ENCODE data around the gene HTT-AS. TPM values are rescaled to one million over a fixed set of nuclear protein-coding genes. Genes with fewer than 3 reads are reported as not detected.

HTT-AS gene
- total RNA-seq, 1 experiment from 2014 or later = not detected

DNA sequence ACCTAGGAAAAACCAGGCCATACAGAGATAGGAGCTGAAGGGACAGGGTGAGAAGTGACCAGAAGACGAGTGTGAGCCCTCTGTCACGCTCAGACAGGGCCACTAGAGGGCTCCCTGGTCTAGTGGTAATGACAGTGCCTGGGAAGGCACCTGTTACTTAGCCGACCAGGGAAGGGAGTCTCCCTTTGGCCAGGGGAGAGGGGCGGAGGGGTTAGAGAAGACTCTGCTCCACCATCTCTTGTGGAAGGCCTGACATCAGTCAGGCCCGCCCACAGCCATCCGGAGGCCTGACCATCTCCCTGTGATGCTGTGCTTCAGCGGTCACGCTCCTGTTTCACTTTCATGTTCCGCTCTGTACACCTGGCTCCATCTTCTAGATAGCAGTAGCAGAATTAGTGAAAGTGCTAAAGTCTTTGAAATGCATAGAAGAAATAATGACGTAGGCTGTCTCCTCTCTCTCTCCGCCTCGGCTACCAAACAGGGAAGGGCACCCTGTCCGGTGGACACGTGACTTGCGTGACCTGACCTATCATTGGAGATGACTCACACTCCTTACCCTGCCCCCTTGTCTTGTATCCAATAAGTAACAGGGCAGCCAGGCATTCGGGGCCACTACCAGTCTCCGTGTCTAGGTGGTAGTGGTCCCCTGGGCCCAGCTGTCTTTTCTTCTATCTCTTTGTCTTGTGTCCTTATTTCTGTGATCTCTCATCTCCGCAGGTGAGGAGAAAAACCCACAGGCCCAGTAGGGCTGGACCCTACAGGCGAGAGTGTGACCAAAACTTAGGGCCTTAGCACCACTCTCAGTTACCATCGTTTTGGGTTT, 26.7 kb downstream of the HTT-AS start:
- H3K27me3 ChIP-seq (ENCODE audit: control insufficient read depth, insufficient read depth, low read length) = no peaks in the 10 kb centered on the region
- no peak overlapping the region for H3K4me3 ChIP-seq (ENCODE audit: insufficient read depth, low read depth, low read length)

DNA sequence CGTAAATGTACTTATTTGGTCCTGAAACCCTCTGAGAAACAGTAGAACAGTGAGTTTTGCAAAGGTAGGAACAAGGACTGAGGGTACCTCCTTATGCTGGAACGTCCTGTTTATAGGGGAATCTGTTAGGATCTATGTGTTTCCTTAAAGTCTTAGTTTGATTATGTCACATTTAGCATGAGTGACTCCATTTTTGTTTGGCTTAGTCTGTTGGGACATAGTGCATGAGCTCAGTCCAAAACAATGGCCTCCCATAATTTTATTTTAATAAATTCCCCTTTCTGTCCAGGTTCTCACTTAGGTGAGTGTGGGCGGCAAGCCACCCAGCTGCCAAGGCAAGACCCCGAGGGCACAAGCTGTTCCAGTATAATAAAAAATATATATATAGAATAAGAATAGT, 27.7 kb downstream of the HTT-AS start:
- Histone ChIP-seq H3K36me3 (replicated peaks; ENCODE audit: control insufficient read depth, insufficient read depth, low read length) (no peaks in the 10 kb centered on the region), H3K4me3 (ENCODE audit: insufficient read depth, low read depth, low read length) (no peak overlapping the region), H3K27me3 (ENCODE audit: control insufficient read depth, insufficient read depth, low read length) (no peaks in the 10 kb centered on the region)
- no peak for DNase-seq

More for the DNA sequence above, 26.7 kb downstream of the HTT-AS start:
- no peaks in the 10 kb centered on the region for H3K36me3 ChIP-seq (replicated peaks; ENCODE audit: control insufficient read depth, insufficient read depth, low read length)
- peak; percentile 74 for DNase-seq

DNA sequence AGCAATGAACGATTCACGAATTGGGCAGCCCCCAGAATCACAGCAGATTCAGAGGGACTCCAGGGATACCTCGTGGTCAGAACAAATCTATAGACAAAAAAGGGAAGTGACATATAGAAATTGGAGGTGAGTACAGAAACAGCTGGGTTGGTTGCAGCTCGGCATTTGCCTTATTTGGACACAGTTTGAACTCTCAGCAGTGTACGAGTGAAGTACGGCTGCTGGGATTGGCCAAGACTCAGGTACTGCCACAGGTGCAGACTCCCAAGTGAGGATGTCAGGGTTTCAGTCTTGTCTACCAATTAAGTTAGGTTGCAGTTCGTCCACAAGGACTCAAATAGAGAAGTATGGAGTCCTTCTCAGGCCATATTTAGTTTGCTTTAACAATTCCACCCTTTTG, 28.2 kb downstream of the HTT-AS start:
- no peak for DNase-seq
- H3K27me3 ChIP-seq (ENCODE audit: control insufficient read depth, insufficient read depth, low read length) = no peaks in the 10 kb centered on the region
- H3K36me3 ChIP-seq (replicated peaks; ENCODE audit: control insufficient read depth, insufficient read depth, low read length) = no peaks in the 10 kb centered on the region
- no peak overlapping the region for H3K4me3 ChIP-seq (ENCODE audit: insufficient read depth, low read depth, low read length)

DNA sequence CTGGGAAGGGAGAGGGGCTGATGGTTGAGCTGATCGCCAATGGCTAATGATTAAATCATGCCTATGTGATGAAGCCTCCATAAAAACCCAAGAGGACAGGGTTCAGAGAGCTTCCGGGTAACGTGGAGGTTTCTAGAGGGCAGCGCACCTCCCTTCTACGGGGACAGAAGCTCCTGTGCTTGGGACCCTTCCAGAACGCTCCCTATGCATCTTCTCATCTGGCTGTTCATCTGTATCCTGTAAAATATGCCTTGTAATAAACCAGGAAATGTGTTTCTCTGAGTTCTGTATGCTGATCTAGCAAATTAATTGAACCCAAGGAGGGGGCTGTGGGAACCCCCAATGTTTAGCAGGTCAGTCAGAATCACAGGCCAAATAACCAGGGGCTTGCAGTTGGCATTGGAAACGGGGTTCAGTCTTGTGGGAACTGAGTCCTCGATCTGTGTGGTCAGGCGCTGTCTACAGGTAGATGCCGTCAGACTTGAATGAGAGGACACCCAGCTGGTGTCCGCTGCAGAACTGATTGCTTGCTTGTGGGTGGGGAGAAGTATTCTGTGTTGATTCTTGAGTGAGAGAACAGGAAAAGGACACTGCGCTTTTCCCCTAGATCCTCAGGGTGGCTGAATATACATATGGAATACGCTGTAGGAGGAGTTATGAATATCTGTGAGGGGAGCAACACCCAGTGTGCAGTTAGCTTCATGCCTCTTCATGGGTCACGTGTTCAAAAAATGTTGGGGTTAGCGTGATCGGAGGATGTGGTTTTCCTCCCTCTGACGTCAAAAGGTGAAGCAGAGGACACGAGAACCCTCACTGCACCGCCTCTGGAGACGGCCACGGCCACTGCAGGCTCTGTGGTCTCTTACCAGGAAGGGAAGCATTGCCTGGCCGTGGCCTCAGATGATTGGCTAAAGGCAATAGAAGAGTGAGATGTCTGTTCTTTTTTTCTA, 29.2 kb downstream of the HTT-AS start:
- H3K4me3 ChIP-seq (ENCODE audit: insufficient read depth, low read depth, low read length) = no peak overlapping the region
- no peaks in the 10 kb centered on the region for H3K27me3 ChIP-seq (ENCODE audit: control insufficient read depth, insufficient read depth, low read length)
- H3K36me3 ChIP-seq (replicated peaks; ENCODE audit: control insufficient read depth, insufficient read depth, low read length) = no peaks in the 10 kb centered on the region
- DNase-seq = no peak

DNA sequence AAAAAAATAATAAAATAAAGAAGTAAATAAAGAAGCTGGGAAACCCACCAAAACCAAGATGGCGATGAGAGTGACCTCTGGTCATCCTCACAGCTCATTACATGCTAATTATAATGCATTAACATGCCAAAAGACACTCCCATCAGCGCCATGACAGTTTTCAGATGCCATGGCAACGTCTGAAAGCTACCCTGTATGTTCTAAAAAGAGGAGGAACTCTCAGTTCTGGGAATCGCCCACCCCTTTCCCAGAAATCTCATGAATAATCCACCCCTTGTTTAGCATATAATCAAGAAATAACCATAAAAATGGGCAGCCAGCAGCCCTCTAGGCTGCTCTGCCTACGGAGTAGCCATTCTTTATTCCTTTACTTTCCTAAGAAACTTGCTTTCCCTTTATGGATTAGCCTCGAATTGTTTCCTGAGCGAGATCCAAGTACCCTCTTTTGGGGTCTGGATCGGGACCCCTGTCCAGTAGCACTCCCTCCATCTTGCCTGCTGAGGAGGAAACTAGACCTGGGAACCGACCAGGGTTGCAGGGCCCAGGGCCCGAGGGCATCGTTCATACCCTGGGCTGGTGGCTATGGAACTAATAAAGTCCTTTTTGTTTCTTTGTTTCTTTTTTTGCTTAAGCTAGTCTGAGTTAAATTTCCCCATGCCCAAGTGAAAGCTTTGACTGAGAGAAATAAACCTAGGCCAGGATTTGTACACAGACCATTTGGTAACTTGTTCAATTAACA, 30.9 kb downstream of the HTT-AS start:
- no peaks in the 10 kb centered on the region for H3K27me3 ChIP-seq (ENCODE audit: control insufficient read depth, insufficient read depth, low read length)

DNA sequence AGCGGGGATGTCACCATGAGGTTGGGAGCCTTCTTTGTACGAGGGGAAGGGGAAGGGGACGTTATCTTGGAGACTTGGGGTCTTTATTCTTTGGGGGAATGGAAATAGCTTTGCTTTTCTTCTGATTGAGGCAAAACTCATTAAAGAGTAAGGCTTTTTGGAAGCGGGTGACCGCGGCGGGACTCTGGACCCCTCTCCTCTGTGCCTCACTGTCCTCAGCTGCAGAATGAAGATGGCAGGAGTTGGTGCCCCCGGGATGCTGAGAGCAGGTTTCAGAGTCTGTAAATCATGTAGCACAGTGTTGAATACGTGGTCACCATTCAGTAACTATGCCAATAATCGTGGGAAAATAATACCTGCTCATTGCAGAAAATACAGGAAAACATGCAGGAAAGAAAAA, 32.1 kb downstream of the HTT-AS start:
- Histone ChIP-seq H3K27me3 (ENCODE audit: control insufficient read depth, insufficient read depth, low read length) (no peaks in the 10 kb centered on the region), H3K4me3 (ENCODE audit: insufficient read depth, low read depth, low read length) (no peak overlapping the region), H3K36me3 (replicated peaks; ENCODE audit: control insufficient read depth, insufficient read depth, low read length) (no peaks in the 10 kb centered on the region)
- DNase-seq = no peak

More for the DNA sequence above, 30.9 kb downstream of the HTT-AS start:
- Histone ChIP-seq H3K36me3 (replicated peaks; ENCODE audit: control insufficient read depth, insufficient read depth, low read length) (no peaks in the 10 kb centered on the region), H3K4me3 (ENCODE audit: insufficient read depth, low read depth, low read length) (no peak overlapping the region)
- DNase-seq = no peak

DNA sequence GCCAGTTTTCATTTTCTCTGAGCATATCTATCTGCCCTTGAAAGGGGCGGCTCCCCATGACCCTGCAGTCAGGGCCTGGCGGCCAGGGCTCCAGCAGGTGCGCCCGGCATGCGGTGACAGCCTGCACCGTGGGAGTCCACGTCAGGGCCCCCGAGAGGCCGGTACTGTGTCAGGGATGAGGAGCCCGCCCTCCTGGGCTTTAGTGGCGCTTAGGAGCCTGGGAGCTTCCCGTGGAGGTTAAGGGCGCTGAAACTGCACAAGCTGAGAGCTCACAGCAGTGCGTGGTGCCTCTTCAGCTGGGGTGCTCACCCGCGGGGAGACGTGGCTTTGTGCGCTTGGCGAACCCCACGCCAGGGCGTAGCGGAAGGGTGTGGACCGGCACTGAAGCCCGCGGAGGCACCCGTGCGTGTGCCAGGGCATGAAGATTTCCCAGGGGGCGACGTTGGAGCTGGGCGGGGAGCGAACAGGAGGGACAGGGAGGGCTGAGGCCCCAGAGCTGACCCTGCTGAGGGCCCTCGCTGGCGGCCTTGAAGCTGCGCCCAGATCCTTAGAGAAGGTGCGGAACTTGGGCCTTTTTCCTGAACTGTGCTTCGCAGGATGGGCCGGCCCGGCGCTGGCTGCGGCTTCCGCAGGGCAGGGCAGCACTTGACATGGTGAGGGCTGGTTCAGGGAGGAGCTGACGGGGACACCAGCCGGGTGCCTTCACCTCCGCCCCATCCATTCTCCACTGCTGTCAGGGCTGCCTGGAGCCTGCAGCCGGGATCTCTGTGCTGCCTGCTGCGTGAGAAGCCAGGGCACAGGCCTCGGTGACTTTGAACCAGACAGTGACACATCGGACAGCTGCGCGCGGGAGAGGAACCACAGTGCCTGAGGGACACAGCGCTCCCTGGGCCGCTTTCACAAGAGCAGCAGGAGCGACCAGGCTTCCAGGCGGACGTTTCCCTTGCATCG, 32.9 kb downstream of the HTT-AS start:
- no peaks in the 10 kb centered on the region for H3K27me3 ChIP-seq (ENCODE audit: control insufficient read depth, insufficient read depth, low read length)
- H3K4me3 ChIP-seq (ENCODE audit: insufficient read depth, low read depth, low read length) = no peak overlapping the region
- DNase-seq = peak; percentile 66
- no peaks in the 10 kb centered on the region for H3K36me3 ChIP-seq (replicated peaks; ENCODE audit: control insufficient read depth, insufficient read depth, low read length)

DNA sequence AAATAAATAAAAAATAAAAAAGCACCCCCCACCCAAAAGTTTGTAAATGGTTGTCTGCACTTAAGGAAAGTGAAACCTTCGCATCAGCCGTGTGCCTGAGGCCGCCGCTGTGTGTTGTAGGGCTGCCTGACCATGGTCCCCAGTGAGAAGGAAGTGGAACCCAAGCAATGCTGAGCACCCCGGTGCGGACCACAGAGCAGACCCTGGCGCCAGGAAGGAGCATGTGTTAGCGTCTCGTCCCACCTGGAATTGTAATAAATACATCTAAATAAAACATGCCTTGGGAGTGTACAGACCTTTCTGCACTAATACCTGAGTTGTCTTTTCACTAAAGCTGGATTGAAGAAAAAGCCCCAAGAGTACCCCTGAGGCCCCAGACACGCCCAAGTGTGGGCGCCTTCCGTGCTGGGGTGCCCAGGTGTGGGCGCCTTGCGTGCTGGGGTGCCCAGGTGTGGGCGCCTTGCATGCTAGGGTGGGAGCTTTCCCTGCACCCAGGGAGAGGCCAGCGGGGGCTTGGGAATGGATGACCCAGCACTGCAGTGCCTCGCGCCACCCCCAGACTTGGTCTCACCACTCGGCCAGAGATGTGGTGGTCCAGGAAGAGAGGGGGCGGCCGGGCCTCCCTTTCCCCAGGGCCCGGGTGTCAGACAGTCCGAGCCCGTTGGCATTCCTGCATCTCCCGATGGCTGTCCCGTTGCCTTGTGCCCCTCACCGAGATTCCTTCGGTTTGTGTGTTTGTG, 33.7 kb downstream of the HTT-AS start:
- DNase-seq = no peak
- Histone ChIP-seq H3K4me3 (ENCODE audit: insufficient read depth, low read depth, low read length) (no peak overlapping the region), H3K36me3 (replicated peaks; ENCODE audit: control insufficient read depth, insufficient read depth, low read length) (no peaks in the 10 kb centered on the region), H3K27me3 (ENCODE audit: control insufficient read depth, insufficient read depth, low read length) (no peaks in the 10 kb centered on the region)

DNA sequence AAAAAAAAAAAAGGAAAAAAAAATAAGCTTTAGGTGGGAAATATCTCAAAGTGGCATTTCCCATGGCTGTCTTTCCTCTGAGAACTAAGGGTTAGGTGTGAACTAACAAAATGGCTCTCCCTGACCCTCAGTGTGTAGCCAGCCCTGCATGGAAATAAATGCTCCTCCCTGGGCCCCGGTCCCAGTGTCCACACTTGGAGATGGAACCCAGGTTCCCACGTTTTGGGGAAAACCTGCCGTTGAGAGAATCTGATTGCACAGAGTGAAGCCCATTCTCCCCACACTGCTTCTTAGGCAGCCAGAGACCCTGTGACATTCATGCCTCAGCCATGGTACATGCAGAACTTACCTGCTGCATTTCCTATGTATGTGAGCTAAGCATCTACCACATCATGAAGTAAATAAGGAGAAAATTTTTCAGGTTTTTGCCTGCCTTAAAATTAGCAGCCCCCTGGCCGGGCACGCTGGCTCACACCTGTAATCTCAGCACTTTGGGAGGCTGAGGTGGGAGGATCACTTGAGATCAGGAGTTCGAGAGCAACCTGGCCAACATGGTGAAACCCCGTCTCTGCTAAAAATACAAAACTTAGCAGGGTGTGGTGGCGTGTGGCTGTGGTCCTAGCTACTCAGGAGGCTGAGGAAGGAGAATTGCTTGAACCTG, 34.5 kb downstream of the HTT-AS start:
- H3K4me3 ChIP-seq (ENCODE audit: insufficient read depth, low read depth, low read length) = no peak overlapping the region
- no peak for DNase-seq
- H3K36me3 ChIP-seq (replicated peaks; ENCODE audit: control insufficient read depth, insufficient read depth, low read length) = no peaks in the 10 kb centered on the region
- no peaks in the 10 kb centered on the region for H3K27me3 ChIP-seq (ENCODE audit: control insufficient read depth, insufficient read depth, low read length)

DNA sequence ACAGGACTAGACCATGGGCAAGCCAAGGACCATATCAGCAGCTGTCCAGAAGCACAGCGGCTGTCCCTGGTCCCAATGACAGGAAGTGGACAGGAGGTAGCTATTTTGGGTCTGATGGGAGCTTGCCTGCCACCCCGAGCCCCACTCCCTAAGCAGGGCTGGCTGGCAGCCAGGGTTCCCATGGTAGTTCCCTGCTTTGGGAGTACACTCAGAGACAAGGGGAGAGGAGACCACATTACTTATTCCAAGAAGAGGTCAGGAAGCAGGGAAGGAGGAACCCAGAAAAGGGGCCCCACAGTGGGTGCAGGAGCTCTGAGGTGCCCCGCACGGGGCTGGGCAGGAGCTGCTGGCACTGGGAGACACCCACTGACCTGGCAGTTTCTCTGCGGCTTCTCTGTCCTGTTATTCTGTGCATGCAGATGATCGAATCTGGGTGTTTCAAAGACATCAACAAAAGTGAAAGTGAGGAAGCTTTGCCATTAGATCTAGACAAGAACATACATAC, 36.3 kb downstream of the HTT-AS start:
- Histone ChIP-seq H3K36me3 (replicated peaks; ENCODE audit: control insufficient read depth, insufficient read depth, low read length) (no peaks in the 10 kb centered on the region), H3K4me3 (ENCODE audit: insufficient read depth, low read depth, low read length) (no peak overlapping the region), H3K27me3 (ENCODE audit: control insufficient read depth, insufficient read depth, low read length) (no peaks in the 10 kb centered on the region)
- no peak for DNase-seq

DNA sequence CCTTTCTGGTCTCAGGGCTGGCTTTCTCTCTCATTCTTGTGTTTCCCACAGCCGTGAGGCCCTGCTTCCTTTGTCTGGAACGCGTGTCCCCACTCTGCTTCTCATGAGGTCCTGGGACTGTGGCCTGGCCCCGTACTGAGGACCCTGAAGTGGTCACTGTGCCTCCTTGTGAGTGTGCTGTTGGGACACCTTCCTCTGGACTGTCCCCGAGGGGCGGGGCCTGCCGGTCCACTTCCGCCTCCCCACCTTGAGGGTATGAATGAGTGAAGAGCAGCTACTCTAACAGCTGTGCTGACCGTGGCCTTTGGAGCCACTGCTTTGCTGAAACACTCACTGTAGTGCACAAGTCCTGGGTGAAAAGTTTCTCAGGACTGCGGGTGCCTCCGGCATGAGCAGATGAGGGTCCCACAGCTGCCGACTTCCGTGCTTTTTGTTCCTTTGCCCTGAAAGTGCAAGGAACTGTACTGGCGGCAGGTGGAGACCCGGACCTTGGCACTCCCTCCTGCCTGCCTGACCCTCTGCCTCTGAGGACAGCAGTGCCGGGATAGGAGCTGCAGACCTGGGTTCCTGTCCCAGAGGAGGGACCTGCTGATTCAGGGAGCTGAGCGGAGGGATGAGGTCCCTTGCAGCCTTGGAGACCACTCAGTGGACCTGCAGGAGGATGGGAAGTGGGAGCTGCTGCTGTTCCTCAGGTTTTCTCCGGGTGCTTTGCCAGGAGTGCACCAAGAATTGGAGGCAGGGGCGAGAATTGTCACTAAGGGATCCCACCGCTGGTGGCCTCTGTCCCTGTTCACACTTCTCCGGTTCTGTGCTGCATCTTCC, 38.0 kb downstream of the HTT-AS start:
- peak; percentile 51 for DNase-seq
- Histone ChIP-seq H3K27me3 (ENCODE audit: control insufficient read depth, insufficient read depth, low read length) (no peaks in the 10 kb centered on the region), H3K36me3 (replicated peaks; ENCODE audit: control insufficient read depth, insufficient read depth, low read length) (no peaks in the 10 kb centered on the region), H3K4me3 (ENCODE audit: insufficient read depth, low read depth, low read length) (no peak overlapping the region)

DNA sequence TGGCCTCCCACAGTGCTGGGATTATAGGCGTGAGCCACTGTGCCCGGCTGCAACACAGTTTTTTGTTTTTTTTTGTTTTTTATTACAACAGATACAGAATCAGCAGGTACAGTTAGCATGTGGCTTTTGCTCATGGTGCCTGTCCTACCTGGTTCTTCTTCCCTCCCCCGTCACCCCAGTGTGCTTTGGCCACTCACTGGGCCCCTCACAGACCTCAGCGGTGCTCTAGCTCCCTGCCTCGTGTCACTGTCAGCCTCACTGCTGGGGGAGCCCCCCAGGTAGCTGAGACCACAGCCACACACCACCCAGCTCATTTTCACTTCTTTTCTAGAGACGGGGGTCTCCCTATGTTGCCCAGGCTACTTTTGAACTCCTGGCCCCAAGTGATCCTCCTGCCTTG, 38.7 kb downstream of the HTT-AS start:
- no peaks in the 10 kb centered on the region for H3K36me3 ChIP-seq (replicated peaks; ENCODE audit: control insufficient read depth, insufficient read depth, low read length)
- H3K4me3 ChIP-seq (ENCODE audit: insufficient read depth, low read depth, low read length) = no peak overlapping the region
- no peak for DNase-seq
- no peaks in the 10 kb centered on the region for H3K27me3 ChIP-seq (ENCODE audit: control insufficient read depth, insufficient read depth, low read length)
